ENCODE data around the gene RAB36. TPM values are rescaled to one million over a fixed set of nuclear protein-coding genes. Genes with fewer than 3 reads are reported as not detected.

RAB36 gene
- total RNA-seq, 4 donors from 2014 or later: 1.2 to 3.6 (median 1.8) TPM

- DNase-seq (ENCODE audit: low spot score in 2 of 2): no peak
- TF ChIP-seq CTCF (IDR thresholded peaks at IDR 0.05): no peak
- TF ChIP-seq POLR2A (IDR thresholded peaks at IDR 0.05): no peak
- intact Hi-C loops (cut with DNase I; ENCODE audit: low total_unique reads): no loop called here
- H3K4me3 ChIP-seq (ENCODE audit: low read depth, poor library complexity, severe bottlenecking): no peak overlapping the region
- 87 to 90% methylated on average over 12 to 22 of the region's 22 CpGs for WGBS, 2 donors
Observed at GRCh38 chr22:23157560-23158515, 12.6 kb downstream of the RAB36 start.

GRCh38 chr22:23158516-23159290, 13.4 kb downstream of the RAB36 start:
- TF ChIP-seq CTCF (IDR thresholded peaks at IDR 0.05) (no peak), POLR2A (IDR thresholded peaks at IDR 0.05) (no peak)
- WGBS, 2 donors: 83 to 90% methylated on average over 10 to 14 of the region's 14 CpGs
- DNase-seq (ENCODE audit: low spot score in 2 of 2): no peak
- intact Hi-C loops (cut with DNase I; ENCODE audit: low total_unique reads): no loop called here
- H3K4me3 ChIP-seq (ENCODE audit: low read depth, poor library complexity, severe bottlenecking): no peak overlapping the region

GRCh38 chr22:23159291-23159630, 14.0 kb downstream of the RAB36 start:
- intact Hi-C loops (cut with DNase I; ENCODE audit: low total_unique reads): no loop called here
- H3K4me3 ChIP-seq (ENCODE audit: low read depth, poor library complexity, severe bottlenecking): no peak overlapping the region
- WGBS, 2 donors: 81 to 90% methylated on average over 5 to 6 of the region's 6 CpGs
- DNase-seq (ENCODE audit: low spot score in 2 of 2): no peak
- TF ChIP-seq POLR2A (IDR thresholded peaks at IDR 0.05) (no peak), CTCF (IDR thresholded peaks at IDR 0.05) (no peak)

GRCh38 chr22:23161029-23161428, 15.8 kb downstream of the RAB36 start:
- DNase-seq (ENCODE audit: low spot score in 2 of 2): no peak
- no peak overlapping the region for H3K4me3 ChIP-seq (ENCODE audit: low read depth, poor library complexity, severe bottlenecking)
- intact Hi-C loops (cut with DNase I; ENCODE audit: low total_unique reads): no loop called here
- TF ChIP-seq POLR2A (IDR thresholded peaks at IDR 0.05) (no peak), CTCF (IDR thresholded peaks at IDR 0.05) (no peak)
- WGBS, 2 donors: 94 to 95% methylated on average over 4 of the region's 4 CpGs

GRCh38 chr22:23161574-23161973, 16.3 kb downstream of the RAB36 start:
- TF ChIP-seq CTCF (IDR thresholded peaks at IDR 0.05): no peak
- no peak for TF ChIP-seq POLR2A (IDR thresholded peaks at IDR 0.05)

More at GRCh38 chr22:23161574-23161973, 16.3 kb downstream of the RAB36 start:
- DNase-seq (ENCODE audit: low spot score in 2 of 2): no peak
- H3K4me3 ChIP-seq (ENCODE audit: low read depth, poor library complexity, severe bottlenecking): no peak overlapping the region
- intact Hi-C loops (cut with DNase I; ENCODE audit: low total_unique reads): no loop called here
- 86 to 89% methylated on average over 9 to 13 of the region's 13 CpGs for WGBS, 2 donors

Data from lower leg skin (tissue), 4 donors.